Measurements from ENCODE around the gene CRLF2. TPM values are rescaled to one million over a fixed set of nuclear protein-coding genes. Genes with fewer than 3 reads are reported as not detected.

The CRLF2 gene
- total RNA-seq, 4 donors from 2014 or later: 0.22 to 1.5 TPM; not detected in 2

- TF ChIP-seq, protein P1, sequence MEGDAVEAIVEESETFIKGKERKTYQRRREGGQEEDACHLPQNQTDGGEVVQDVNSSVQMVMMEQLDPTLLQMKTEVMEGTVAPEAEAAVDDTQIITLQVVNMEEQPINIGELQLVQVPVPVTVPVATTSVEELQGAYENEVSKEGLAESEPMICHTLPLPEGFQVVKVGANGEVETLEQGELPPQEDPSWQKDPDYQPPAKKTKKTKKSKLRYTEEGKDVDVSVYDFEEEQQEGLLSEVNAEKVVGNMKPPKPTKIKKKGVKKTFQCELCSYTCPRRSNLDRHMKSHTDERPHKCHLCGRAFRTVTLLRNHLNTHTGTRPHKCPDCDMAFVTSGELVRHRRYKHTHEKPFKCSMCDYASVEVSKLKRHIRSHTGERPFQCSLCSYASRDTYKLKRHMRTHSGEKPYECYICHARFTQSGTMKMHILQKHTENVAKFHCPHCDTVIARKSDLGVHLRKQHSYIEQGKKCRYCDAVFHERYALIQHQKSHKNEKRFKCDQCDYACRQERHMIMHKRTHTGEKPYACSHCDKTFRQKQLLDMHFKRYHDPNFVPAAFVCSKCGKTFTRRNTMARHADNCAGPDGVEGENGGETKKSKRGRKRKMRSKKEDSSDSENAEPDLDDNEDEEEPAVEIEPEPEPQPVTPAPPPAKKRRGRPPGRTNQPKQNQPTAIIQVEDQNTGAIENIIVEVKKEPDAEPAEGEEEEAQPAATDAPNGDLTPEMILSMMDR (IDR thresholded peaks at IDR 0.05; ENCODE audit: low read depth): no peak
Measured at GRCh38 chrX:1222531-1223241, 10.2 kb upstream of the CRLF2 start.

DNA sequence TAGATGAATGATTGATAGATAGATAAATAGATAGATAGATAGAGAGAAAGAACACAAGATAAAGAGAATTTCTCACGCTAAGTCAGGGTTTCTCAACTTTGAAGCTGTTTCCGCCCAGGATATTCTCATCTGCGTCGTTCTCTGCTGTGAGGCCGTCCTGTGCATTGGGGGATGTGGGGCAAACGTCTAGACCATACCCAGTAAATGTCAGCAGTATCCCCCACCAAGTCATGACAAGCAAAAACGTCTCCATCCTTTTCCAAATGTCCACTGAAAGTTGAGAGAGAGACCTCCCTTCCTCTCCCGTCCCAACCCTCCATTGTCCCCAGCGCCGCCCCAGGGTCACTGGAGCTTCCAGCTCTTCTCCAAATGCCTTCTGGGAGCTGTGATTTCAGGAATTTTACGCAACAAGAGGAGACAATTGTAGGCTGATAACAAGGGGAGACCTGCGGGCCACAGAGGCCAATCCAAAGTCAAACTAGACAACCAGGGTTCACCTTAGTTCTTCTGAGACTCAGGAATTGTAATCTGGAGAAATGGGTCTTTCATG is 8.9 kb upstream of the CRLF2 start:
- TF ChIP-seq, protein P1 (IDR thresholded peaks at IDR 0.05; ENCODE audit: low read depth): no peak

DNA sequence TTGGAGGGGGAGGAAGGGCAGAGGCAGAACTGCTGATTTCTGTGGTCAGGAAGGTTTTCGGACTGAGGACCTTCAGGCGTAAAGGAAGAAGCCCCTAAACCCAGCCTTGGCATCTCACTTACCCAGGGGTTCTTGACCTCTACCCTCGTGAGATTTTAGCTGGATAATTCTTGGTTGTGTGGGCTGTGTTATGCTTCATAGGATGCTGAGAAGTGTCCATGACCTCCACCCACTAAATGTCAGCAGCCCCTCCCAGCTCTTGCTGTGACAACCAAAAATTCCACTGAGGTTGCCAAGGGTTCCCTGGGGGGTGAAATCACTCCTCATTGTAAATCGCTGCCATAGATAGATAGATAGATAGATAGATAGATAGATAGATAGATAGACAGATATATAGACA is 5.8 kb upstream of the CRLF2 start:
- TF ChIP-seq, protein P1 (IDR thresholded peaks at IDR 0.05; ENCODE audit: low read depth): no peak

DNA sequence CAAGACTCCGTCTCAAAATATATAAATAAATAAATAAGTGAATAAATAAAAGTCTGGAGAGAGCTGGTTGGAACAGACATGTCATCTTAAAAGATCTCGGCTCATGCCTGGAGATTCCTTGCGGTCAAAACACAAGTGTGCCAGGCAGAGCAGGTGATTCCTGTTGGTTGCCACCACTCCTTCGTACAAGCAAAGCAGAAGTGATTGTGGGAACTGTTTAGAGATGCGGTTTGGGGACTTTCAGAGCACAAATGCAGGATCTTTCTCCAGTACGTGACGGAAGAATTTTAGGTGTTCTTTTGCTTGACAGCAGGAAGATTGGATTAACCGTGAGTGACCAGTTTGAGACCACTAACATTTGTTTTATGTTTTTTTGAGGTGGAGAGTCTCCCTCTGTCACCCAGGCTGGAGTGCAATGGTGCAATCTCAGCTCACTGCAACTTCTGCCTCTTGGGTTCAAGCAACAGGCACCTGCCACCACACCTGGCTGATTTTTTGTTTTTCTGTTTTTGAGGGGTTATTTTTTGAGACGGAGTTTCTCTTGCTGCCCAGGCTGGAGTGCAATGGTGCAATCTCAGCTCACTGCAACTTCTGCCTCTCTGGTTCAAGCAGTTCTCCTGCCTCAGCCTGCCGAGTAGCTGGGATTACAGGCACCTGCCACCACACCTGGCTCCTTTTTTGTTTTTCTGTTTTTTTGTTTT is 2.8 kb upstream of the CRLF2 start:
- TF ChIP-seq, protein P1 (IDR thresholded peaks at IDR 0.05; ENCODE audit: low read depth): no peak

DNA sequence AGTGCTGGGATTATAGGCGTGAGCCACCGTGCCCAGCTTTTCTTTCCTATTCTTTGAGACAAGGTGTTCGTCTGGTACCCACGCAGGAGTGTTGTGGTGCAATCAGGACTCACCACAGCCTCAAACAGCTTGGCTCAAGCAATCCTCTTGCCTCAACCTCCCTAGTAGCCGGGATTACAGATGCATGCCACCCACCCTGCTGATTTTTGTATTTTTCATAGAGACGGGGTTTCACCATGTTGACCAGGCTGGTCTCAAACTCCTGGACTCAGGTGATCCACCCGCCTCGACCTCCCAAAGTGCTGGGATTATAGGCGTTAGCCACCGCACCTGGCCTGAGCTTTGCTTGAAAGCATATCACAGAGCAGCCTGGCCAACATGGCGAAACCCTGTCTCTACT is 1.5 kb upstream of the CRLF2 start:
- TF ChIP-seq, protein P1 (IDR thresholded peaks at IDR 0.05; ENCODE audit: low read depth): no peak

DNA sequence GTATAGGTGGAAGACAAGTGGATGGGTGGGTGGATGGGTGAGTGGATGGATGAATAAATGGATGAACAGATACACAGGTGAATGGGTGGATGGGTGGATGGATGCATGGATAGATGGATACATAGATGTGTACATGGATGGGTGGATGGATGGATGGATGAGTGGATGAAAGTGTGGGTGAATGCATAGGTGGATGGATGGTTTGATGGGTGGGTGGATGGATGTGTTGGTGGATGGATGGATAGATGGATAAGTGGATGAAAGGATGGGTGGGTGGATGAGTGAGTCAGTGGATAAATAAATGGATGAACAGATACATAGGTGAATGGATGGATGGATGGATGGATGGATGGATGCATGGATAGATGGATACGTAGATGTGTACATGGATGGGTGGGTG is 1.6 kb downstream of the CRLF2 start:
- TF ChIP-seq, protein P1 (IDR thresholded peaks at IDR 0.05; ENCODE audit: low read depth): no peak

- TF ChIP-seq, protein P1 (IDR thresholded peaks at IDR 0.05; ENCODE audit: low read depth): no peak
Measured at GRCh38 chrX:1207496-1208025, 4.9 kb downstream of the CRLF2 start.

Data from subcutaneous adipose tissue (tissue), 4 donors.